HG03196 (cell line): ENCODE measurements around the gene RHEBL1.
"Not testable (repeated sequence)": the region's sequence is repeated elsewhere in the genome, so short reads cannot be mapped to it uniquely, and the experiment has no call there.

Experiments used
- ATAC-seq: cut with Tn5 transposase; IDR thresholded peaks from one replicate; pipeline ENCODE4 v1.9.1; 2021; ENCODE audit not compliant: unreplicated experiment

The RHEBL1 gene

GRCh38 chr12:49089821-49090773 lies 20.3 kb upstream of the RHEBL1 start:
- ATAC-seq: no peak

- no peak for ATAC-seq
These were observed 19.2 kb upstream of the RHEBL1 start for GRCh38 chr12:49088932-49089330.

GRCh38 chr12:49088150-49088931 lies 18.6 kb upstream of the RHEBL1 start:
- peak; percentile 67 for ATAC-seq

- no peak for ATAC-seq
These were observed 16.3 kb upstream of the RHEBL1 start for GRCh38 chr12:49086116-49086515.

- ATAC-seq: no peak
These were observed 14.7 kb upstream of the RHEBL1 start for GRCh38 chr12:49084438-49084837.

GRCh38 chr12:49079793-49080192 lies 10.0 kb upstream of the RHEBL1 start:
- no peak for ATAC-seq

GRCh38 chr12:49070971-49071370 lies 1.2 kb upstream of the RHEBL1 start:
- ATAC-seq: no peak

GRCh38 chr12:49068879-49069506 lies 786 bp downstream of the RHEBL1 start:
- no peak for ATAC-seq

- ATAC-seq: no peak
These were observed 3.7 kb downstream of the RHEBL1 start for GRCh38 chr12:49066120-49066519.

- no peak for ATAC-seq
These were observed 5.0 kb downstream of the RHEBL1 start for GRCh38 chr12:49064767-49065152.

GRCh38 chr12:49061916-49062315 lies 7.9 kb downstream of the RHEBL1 start:
- ATAC-seq: not testable (repeated sequence)

- ATAC-seq: no peak
These were observed 8.6 kb downstream of the RHEBL1 start for GRCh38 chr12:49061157-49061650.

GRCh38 chr12:49060237-49061156 lies 9.3 kb downstream of the RHEBL1 start, which contains the start of gene KMT2D:
Gene KMT2D (minus strand): TSS chr12:49060794. CDS start chr12:49055324, 5,470 bp downstream.
- peak; percentile 44 for ATAC-seq

- ATAC-seq: peak; percentile 10
These were observed 10.2 kb downstream of the RHEBL1 start for GRCh38 chr12:49059299-49060171.

GRCh38 chr12:49059045-49059298 lies 10.8 kb downstream of the RHEBL1 start:
- ATAC-seq: no peak

- ATAC-seq: no peak
These were observed 11.3 kb downstream of the RHEBL1 start for GRCh38 chr12:49058366-49059044.

- ATAC-seq: no peak
These were observed 11.9 kb downstream of the RHEBL1 start for GRCh38 chr12:49057888-49058287.

GRCh38 chr12:49055978-49056754 lies 13.6 kb downstream of the RHEBL1 start:
- peak; percentile 50 for ATAC-seq
